ENCODE results near the gene NANOS3.

Gene NANOS3

GRCh38 chr19:13876834-13877233 is at the start of gene NANOS3:
Gene NANOS3 (plus strand): TSS chr19:13877134. CDS start chr19:13877249, 115 bp downstream.
- no peak within 1 kb of the TSS for H3K27ac Mint-ChIP-seq
- no peak for ATAC-seq
- H3K9me3 Mint-ChIP-seq = no peaks in the 10 kb centered on the region
- peaks cover 36% of the 10 kb centered on the region for H3K4me1 Mint-ChIP-seq
- H3K4me3 Mint-ChIP-seq = no peak within 1 kb of the TSS
- peaks cover 42% of the 10 kb centered on the region for H3K27me3 Mint-ChIP-seq
- H3K36me3 Mint-ChIP-seq = no peaks in the 10 kb centered on the region

DNA sequence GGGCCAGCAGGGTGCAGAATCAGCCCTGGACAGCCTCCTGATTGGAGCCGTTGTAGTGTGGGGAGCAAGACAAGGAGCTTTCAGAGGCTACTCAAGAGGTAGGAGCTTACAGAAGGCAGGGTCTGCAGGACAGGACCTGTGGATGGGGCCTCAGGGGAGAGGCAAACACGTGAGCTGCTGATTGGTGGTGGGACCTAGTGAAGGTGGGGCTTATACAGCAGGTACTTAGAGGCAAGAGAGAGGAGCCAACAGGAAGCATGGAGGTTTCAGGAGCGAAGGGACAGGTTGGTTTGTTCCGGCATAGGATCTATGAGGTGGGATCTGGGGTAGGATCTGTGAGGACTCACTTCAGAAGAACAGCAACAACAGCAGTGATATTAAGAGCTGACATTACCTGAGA is 49.3 kb upstream of the NANOS3 start:
- Mint-ChIP-seq H3K4me3 (no peak overlapping the region), H3K27ac (no peak overlapping the region), H3K27me3 (no peaks in the 10 kb centered on the region), H3K36me3 (peaks cover 57% of the 10 kb centered on the region), H3K9me3 (no peaks in the 10 kb centered on the region), H3K4me1 (peaks cover 13% of the 10 kb centered on the region)
- ATAC-seq = no peak

DNA sequence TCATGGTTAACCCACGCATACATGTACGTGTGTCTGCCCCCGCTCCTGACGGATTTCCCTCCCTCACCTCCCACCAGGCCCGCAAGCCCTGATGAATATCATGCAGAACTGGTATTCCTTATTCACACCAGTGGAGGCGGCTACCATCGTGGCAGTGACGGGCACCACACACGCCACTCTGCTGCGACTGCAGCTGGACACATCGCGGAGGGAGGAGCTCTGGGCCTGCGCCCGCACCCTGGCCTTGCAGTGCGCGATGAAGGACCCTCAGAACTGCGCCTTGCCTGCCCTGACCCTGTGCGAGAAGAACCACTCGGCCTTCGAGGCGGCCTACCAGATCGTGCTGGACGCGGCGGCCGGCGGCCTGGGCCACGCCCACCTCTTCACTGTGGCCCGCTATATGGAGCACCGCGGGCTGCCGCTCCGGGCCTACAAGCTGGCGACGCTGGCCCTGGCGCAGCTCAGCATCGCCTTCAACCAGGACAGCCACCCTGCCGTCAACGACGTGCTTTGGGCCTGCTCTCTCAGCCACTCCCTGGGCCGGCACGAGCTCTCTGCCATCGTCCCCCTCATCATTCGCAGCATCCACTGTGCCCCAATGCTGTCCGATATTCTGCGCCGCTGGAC is 46.7 kb upstream of the NANOS3 start:
- peaks cover 54% of the 10 kb centered on the region for H3K36me3 Mint-ChIP-seq
- H3K27ac Mint-ChIP-seq = no peak overlapping the region
- no peaks in the 10 kb centered on the region for H3K27me3 Mint-ChIP-seq
- H3K4me3 Mint-ChIP-seq = no peak overlapping the region
- no peaks in the 10 kb centered on the region for H3K9me3 Mint-ChIP-seq
- no peak for ATAC-seq
- peaks cover 37% of the 10 kb centered on the region for H3K4me1 Mint-ChIP-seq

DNA sequence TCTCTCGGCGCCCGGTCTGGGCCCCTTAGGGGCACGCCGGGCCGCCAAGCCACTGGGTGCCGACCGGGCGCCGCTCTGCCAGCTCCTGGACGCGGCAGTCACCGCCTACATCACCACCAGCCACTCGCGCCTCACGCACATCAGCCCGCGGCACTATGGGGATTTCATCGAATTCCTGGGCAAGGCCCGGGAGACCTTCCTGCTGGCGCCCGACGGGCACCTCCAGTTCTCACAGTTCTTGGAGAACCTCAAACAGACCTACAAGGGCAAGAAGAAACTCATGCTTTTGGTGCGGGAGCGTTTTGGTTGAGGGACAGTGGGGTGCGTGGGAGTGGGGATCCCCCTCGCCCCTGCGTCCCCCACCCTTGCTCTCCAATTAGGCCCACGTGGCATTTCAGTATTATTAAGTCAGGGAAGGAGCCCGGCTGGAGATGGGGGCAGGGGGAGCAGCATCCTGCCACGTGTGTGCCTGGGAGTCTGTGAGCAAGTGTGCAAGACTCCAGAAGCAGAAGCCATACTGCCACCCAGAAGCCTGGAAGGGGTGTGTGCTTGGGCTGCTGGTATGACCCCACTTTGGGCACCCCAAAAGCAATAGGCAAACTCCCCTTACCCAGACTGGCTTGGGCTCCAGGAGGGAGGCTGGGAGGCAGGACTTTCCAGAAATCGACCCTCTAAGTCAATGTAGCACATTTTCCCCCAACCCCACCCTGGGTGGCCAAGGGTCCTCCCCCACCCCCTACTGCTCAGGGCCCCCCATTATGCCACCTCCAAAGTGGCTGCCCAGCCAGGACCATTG is 46.0 kb upstream of the NANOS3 start:
- ATAC-seq = no peak
- Mint-ChIP-seq H3K36me3 (peaks cover 47% of the 10 kb centered on the region), H3K27me3 (no peaks in the 10 kb centered on the region), H3K4me1 (peaks cover 37% of the 10 kb centered on the region), H3K27ac (no peak overlapping the region), H3K4me3 (no peak overlapping the region), H3K9me3 (no peaks in the 10 kb centered on the region)

GRCh38 chr19:13831537-13832467 is 45.1 kb upstream of the NANOS3 start:
- peaks cover 39% of the 10 kb centered on the region for H3K36me3 Mint-ChIP-seq
- no peak for ATAC-seq
- H3K4me1 Mint-ChIP-seq = peaks cover 43% of the 10 kb centered on the region
- H3K27me3 Mint-ChIP-seq = no peaks in the 10 kb centered on the region
- H3K4me3 Mint-ChIP-seq = no peak overlapping the region
- H3K27ac Mint-ChIP-seq = no peak overlapping the region
- H3K9me3 Mint-ChIP-seq = no peaks in the 10 kb centered on the region

- H3K27ac Mint-ChIP-seq = peak overlapping the region; percentile 80
- peaks cover 56% of the 10 kb centered on the region for H3K4me1 Mint-ChIP-seq
- peak; percentile 94 for ATAC-seq
- peak overlapping the region; percentile 93 for H3K4me3 Mint-ChIP-seq
- peaks cover 33% of the 10 kb centered on the region for H3K36me3 Mint-ChIP-seq
- no peaks in the 10 kb centered on the region for H3K27me3 Mint-ChIP-seq
- H3K9me3 Mint-ChIP-seq = no peaks in the 10 kb centered on the region
Observed at GRCh38 chr19:13833330-13834243, 43.3 kb upstream of the NANOS3 start.

GRCh38 chr19:13834244-13835069 is 42.5 kb upstream of the NANOS3 start:
- ATAC-seq = no peak
- Mint-ChIP-seq H3K9me3 (no peaks in the 10 kb centered on the region), H3K27ac (peak overlapping the region; percentile 80), H3K36me3 (peaks cover 27% of the 10 kb centered on the region), H3K4me1 (peaks cover 65% of the 10 kb centered on the region), H3K4me3 (peak overlapping the region; percentile 93), H3K27me3 (no peaks in the 10 kb centered on the region)

DNA sequence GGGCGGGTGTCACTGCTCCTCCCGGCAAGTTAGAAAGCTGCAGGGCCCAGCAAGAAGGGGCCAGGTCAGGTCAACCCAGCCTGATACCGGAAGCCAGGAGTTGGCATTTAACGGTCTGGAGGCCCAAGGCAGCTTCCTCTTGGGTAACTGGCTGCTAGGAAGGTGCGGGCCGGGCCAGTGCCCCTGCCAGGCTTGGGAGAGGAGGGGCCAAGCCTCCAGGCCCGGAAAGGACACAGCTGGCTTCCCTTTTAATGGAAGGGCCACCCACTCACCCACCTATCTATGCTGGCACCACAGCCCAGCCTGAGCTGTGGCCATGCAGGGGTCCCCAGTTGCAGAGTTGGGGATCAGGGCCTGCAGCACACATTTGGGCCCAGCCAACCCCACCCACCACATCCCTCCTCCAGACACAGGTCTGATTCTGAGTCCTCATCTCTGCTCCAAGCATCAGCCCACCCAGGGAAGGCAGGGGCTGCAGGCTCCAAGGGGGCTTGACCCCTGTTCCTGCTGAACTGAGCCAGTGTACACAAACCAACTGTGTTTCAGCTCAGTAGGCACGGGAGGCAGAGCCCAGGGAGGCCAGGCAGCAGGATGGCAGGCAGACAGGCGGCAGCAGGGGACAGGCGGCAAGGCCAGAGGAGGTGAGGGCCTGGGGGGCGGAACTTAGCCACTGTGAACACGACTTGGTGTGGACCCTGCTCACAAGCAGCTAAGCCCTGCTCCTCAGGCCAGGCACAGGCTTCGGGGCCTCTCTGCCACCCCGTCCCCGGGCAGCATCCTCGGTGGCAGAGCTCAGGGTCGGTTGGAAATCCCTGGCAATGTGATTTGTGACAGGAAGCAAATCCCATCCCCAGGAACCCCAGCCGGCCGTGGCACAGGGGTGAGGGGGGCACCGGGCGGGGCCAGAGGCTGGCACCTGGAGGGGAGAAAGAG is 40.9 kb upstream of the NANOS3 start:
- Mint-ChIP-seq H3K9me3 (no peaks in the 10 kb centered on the region), H3K4me3 (peak overlapping the region; percentile 74), H3K27me3 (no peaks in the 10 kb centered on the region), H3K27ac (peak overlapping the region; percentile 99), H3K36me3 (peaks cover 28% of the 10 kb centered on the region), H3K4me1 (peaks cover 79% of the 10 kb centered on the region)
- no peak for ATAC-seq

GRCh38 chr19:13838435-13839129 is 38.4 kb upstream of the NANOS3 start:
- Mint-ChIP-seq H3K27ac (peak overlapping the region; percentile 99), H3K4me1 (peaks cover 81% of the 10 kb centered on the region), H3K27me3 (no peaks in the 10 kb centered on the region), H3K4me3 (peak overlapping the region; percentile 96), H3K36me3 (peaks cover 22% of the 10 kb centered on the region), H3K9me3 (no peaks in the 10 kb centered on the region)
- ATAC-seq = no peak

GRCh38 chr19:13839130-13839937 is 37.6 kb upstream of the NANOS3 start:
- Mint-ChIP-seq H3K4me3 (peak overlapping the region; percentile 96), H3K9me3 (no peaks in the 10 kb centered on the region), H3K4me1 (peaks cover 81% of the 10 kb centered on the region), H3K36me3 (peaks cover 17% of the 10 kb centered on the region), H3K27me3 (no peaks in the 10 kb centered on the region), H3K27ac (peak overlapping the region; percentile 99)
- ATAC-seq = peak; percentile 73

GRCh38 chr19:13839938-13840304 is 37.0 kb upstream of the NANOS3 start:
- peaks cover 81% of the 10 kb centered on the region for H3K4me1 Mint-ChIP-seq
- ATAC-seq = peak; percentile 6
- H3K36me3 Mint-ChIP-seq = peaks cover 13% of the 10 kb centered on the region
- H3K4me3 Mint-ChIP-seq = peak overlapping the region; percentile 96
- no peaks in the 10 kb centered on the region for H3K27me3 Mint-ChIP-seq
- H3K9me3 Mint-ChIP-seq = no peaks in the 10 kb centered on the region
- peak overlapping the region; percentile 99 for H3K27ac Mint-ChIP-seq
